Neural progenitor cell (in vitro differentiated cells): Measurements from ENCODE around the gene GNAQ. TPM values are rescaled to one million over a fixed set of nuclear protein-coding genes. Genes with fewer than 3 reads are reported as not detected.
A peak's percentile ranks its signal among the peaks of the same experiment; 100 is the strongest.

Experiments
- DNase-seq: peaks from one replicate; pipeline ENCODE4 v3.0.0-alpha.2; 2016; ENCODE audit warnings: low spot score
- H2AFZ ChIP-seq: fragments of 200-600 bp; sonication (generic); replicated peaks from 2 replicates; pipeline ENCODE4 v1.6.1; 2016; ENCODE audit warnings: antibody characterized with exemption
- H3F3A ChIP-seq: fragments of 200-600 bp; sonication (generic); 2 replicates; pipeline ENCODE4 v1.6.1; 2016; ENCODE audit warnings: antibody characterized with exemption, low read depth
- H3K27ac ChIP-seq: fragments of 200-600 bp; sonication (generic); 2 replicates; pipeline ENCODE4 v1.5.1; 2016; ENCODE audit warnings: mild to moderate bottlenecking
- H3K27me3 ChIP-seq: fragments of 200-600 bp; sonication (generic); 2 replicates; pipeline ENCODE4 v1.6.1; 2016; ENCODE audit warnings: mild to moderate bottlenecking, moderate library complexity
- H3K36me3 ChIP-seq: fragments of 200-600 bp; sonication (generic); 2 replicates; pipeline ENCODE4 v1.5.1; 2016
- H3K4me1 ChIP-seq: fragments of 200-600 bp; sonication (generic); 2 replicates; pipeline ENCODE4 v1.6.1; 2016; ENCODE audit warnings: mixed run types
- H3K4me2 ChIP-seq: fragments of 200-600 bp; sonication (generic); 2 replicates; pipeline ENCODE4 v1.6.1; 2016
- H3K4me3 ChIP-seq: fragments of 200-600 bp; sonication (generic); 2 replicates; pipeline ENCODE4 v1.5.1; 2016
- H3K79me2 ChIP-seq: fragments of 200-600 bp; sonication (generic); 2 replicates; pipeline ENCODE4 v1.6.1; 2016; ENCODE audit warnings: low read depth
- H3K9ac ChIP-seq: fragments of 200-600 bp; sonication (generic); 2 replicates; pipeline ENCODE4 v1.6.1; 2016
- H3K9me3 ChIP-seq: fragments of 200-600 bp; sonication (generic); 2 replicates; pipeline ENCODE4 v1.5.1; 2016; ENCODE audit warnings: low read depth
- H4K20me1 ChIP-seq: fragments of 200-600 bp; sonication (generic); 2 replicates; pipeline ENCODE4 v1.6.1; 2016; ENCODE audit warnings: low read depth
- H3K27ac Mint-ChIP-seq: 3 replicates; pipeline ENCODE4 v1.8.0; 2021; ENCODE audit warnings: mixed read lengths
- H3K27me3 Mint-ChIP-seq: 2 replicates; pipeline ENCODE4 v1.8.0; 2022; ENCODE audit warnings: low read depth, mild to moderate bottlenecking, inconsistent platforms, moderate library complexity, mixed read lengths; ENCODE audit not compliant: insufficient read depth
- H3K36me3 Mint-ChIP-seq: 3 replicates; pipeline ENCODE4 v1.8.0; 2021; ENCODE audit warnings: mixed read lengths
- H3K4me1 Mint-ChIP-seq: 3 replicates; pipeline ENCODE4 v1.8.0; 2021; ENCODE audit warnings: mixed read lengths
- H3K4me3 Mint-ChIP-seq: 3 replicates; pipeline ENCODE4 v1.8.0; 2021; ENCODE audit warnings: mild to moderate bottlenecking, moderate library complexity, mixed read lengths
- H3K9me3 Mint-ChIP-seq: 3 replicates; pipeline ENCODE4 v1.8.0; 2020; ENCODE audit warnings: mixed read lengths
- CTCF ChIP-seq: fragments of 200-600 bp; sonication (generic); IDR thresholded peaks from 2 replicates; pipeline ENCODE4 v1.5.1; 2017; ENCODE audit warnings: antibody characterized with exemption, mild to moderate bottlenecking
- EZH2 ChIP-seq: fragments of 200-600 bp; sonication (generic); IDR thresholded peaks from 2 replicates; pipeline ENCODE4 v1.6.1; 2017; ENCODE audit warnings: antibody characterized with exemption, mild to moderate bottlenecking, moderate library complexity
- EZH2phosphoT487 ChIP-seq: fragments of 200-600 bp; sonication (generic); IDR thresholded peaks from 2 replicates; pipeline ENCODE4 v1.6.1; 2017; ENCODE audit warnings: antibody characterized with exemption
- total RNA-seq: library from RNA; depleted of rRNA; stranded (reverse); fragments of >200 nt; gene quantifications from 2 replicates; pipeline ENCODE4 v1.2.3, GENCODE V29; 2015; ENCODE audit warnings: low replicate concordance

The GNAQ gene
- total RNA-seq, 1 donor from 2014 or later: 87.9 TPM

DNA sequence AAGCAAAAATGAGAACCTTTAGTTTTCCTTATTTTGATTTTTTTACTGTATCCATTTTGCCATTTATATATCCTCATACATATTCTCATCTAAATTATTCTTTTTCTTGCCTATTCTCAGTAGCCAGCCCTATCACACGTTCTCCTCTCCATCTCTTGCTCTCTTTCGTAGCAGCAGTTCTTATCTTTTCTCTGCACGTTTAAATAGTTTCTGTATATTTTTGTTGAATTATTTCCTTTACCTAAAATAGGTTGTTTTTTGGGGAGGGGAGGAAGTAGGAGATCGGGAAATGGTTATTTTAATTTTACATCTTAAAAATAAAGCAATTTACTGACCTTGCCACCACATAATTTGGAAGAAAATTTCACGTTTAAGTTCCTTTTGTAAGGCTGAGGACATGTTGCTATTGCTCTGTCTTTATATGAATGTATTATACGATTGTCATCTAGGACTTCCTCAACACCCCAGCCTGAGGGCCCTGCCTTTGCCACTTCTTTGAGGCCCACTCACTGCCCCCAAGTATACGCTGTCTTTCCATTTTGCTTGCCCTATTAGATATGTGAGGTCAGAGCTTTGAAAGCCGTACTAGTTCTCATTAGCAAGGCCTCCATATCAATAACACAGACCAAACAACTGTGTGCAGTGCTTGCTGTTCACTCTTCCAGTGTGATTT lies 140.3 kb downstream of the GNAQ start:
- H3K9me3 Mint-ChIP-seq: no peaks in the 10 kb centered on the region
- no peaks in the 10 kb centered on the region for H3K27me3 Mint-ChIP-seq
- Histone ChIP-seq H3K79me2 (peaks cover 18% of the 10 kb centered on the region), H4K20me1 (peaks cover 4% of the 10 kb centered on the region), H2AFZ (no peak overlapping the region), H3K36me3 (no peaks in the 10 kb centered on the region), H3K9me3 (no peaks in the 10 kb centered on the region), H3K4me3 (no peak overlapping the region), H3K27ac (no peak overlapping the region), H3K4me2 (no peak overlapping the region), H3K9ac (no peak overlapping the region), H3F3A (no peaks in the 10 kb centered on the region), H3K4me1 (peaks cover 11% of the 10 kb centered on the region), H3K27me3 (no peaks in the 10 kb centered on the region)
- peaks cover 46% of the 10 kb centered on the region for H3K4me1 Mint-ChIP-seq
- peak overlapping the region; percentile 22 for H3K4me3 Mint-ChIP-seq
- DNase-seq: no peak
- peak overlapping the region; percentile 67 for H3K27ac Mint-ChIP-seq
- H3K36me3 Mint-ChIP-seq: peaks cover 12% of the 10 kb centered on the region
- TF ChIP-seq EZH2: no peak
- no peak for TF ChIP-seq EZH2phosphoT487
- no peak for TF ChIP-seq CTCF

DNA sequence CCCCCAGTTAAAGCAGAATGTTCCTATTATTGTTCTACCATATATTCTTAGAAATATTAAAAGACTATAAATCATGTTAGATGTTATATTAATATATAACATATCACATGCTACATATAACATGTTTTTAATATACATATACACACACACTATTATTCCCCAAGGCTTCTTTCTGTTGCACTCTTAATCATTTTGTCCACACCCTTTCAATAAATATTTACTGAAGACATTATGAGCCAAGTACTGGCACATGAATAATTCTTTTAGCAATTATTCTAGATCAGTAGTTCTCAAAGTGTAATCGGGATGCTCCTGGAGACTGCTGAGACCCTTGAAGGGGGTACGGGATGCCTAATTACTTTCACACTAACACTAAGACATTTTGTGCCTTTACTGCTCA lies 143.9 kb downstream of the GNAQ start:
- no peaks in the 10 kb centered on the region for H3F3A ChIP-seq
- no peaks in the 10 kb centered on the region for H3K27me3 ChIP-seq
- Mint-ChIP-seq H3K4me3 (no peak overlapping the region), H3K4me1 (peaks cover 67% of the 10 kb centered on the region), H3K9me3 (no peaks in the 10 kb centered on the region), H3K27ac (peak overlapping the region; percentile 7), H3K27me3 (no peaks in the 10 kb centered on the region), H3K36me3 (peaks cover 5% of the 10 kb centered on the region)
- no peak overlapping the region for H2AFZ ChIP-seq
- TF ChIP-seq CTCF (no peak), EZH2 (no peak), EZH2phosphoT487 (no peak)
- peaks cover 20% of the 10 kb centered on the region for H3K4me1 ChIP-seq
- H4K20me1 ChIP-seq: peaks cover 22% of the 10 kb centered on the region
- no peak overlapping the region for H3K27ac ChIP-seq
- H3K9ac ChIP-seq: no peak overlapping the region
- H3K9me3 ChIP-seq: no peaks in the 10 kb centered on the region
- no peak overlapping the region for H3K4me3 ChIP-seq
- no peaks in the 10 kb centered on the region for H3K36me3 ChIP-seq
- DNase-seq: no peak
- peaks cover 20% of the 10 kb centered on the region for H3K79me2 ChIP-seq
- H3K4me2 ChIP-seq: no peak overlapping the region

- no peak overlapping the region for H3K4me3 Mint-ChIP-seq
- H3K27me3 Mint-ChIP-seq: no peaks in the 10 kb centered on the region
- Histone ChIP-seq H3K36me3 (no peaks in the 10 kb centered on the region), H3K27me3 (no peaks in the 10 kb centered on the region), H3K4me2 (no peak overlapping the region), H2AFZ (no peak overlapping the region), H4K20me1 (peaks cover 28% of the 10 kb centered on the region), H3K4me1 (peaks cover 10% of the 10 kb centered on the region), H3K9me3 (no peaks in the 10 kb centered on the region), H3K79me2 (peaks cover 28% of the 10 kb centered on the region), H3K4me3 (no peak overlapping the region), H3K9ac (no peak overlapping the region), H3F3A (no peaks in the 10 kb centered on the region), H3K27ac (no peak overlapping the region)
- peaks cover 62% of the 10 kb centered on the region for H3K4me1 Mint-ChIP-seq
- no peaks in the 10 kb centered on the region for H3K9me3 Mint-ChIP-seq
- no peak for DNase-seq
- peaks cover 4% of the 10 kb centered on the region for H3K36me3 Mint-ChIP-seq
- no peak for TF ChIP-seq EZH2
- TF ChIP-seq CTCF: no peak
- no peak for TF ChIP-seq EZH2phosphoT487
- peak overlapping the region; percentile 33 for H3K27ac Mint-ChIP-seq
These were observed 146.4 kb downstream of the GNAQ start for GRCh38 chr9:77885104-77885672.
